Inferior parietal cortex (tissue), 1 donor: ENCODE results near the gene IFT81.
"Not testable (repeated sequence)": the region's sequence is repeated elsewhere in the genome, so short reads cannot be mapped to it uniquely, and the experiment has no call there.

Source experiments
- DNase-seq: peaks from one replicate; pipeline ENCODE4 v3.0.0-alpha.2; 2016; ENCODE audit errors: extremely low spot score

IFT81 gene

GRCh38 chr12:110244372-110244771, 120.2 kb downstream of the IFT81 start:
- no peak for DNase-seq

GRCh38 chr12:110244829-110245228, 120.7 kb downstream of the IFT81 start:
- no peak for DNase-seq

- DNase-seq, result no peak
These were observed 121.2 kb downstream of the IFT81 start for GRCh38 chr12:110245369-110245772.

- no peak for DNase-seq
These were observed 122.6 kb downstream of the IFT81 start for GRCh38 chr12:110246636-110247339.

- no peak for DNase-seq
These were observed 123.4 kb downstream of the IFT81 start for GRCh38 chr12:110247340-110248095.

GRCh38 chr12:110248096-110248447, 123.9 kb downstream of the IFT81 start:
- DNase-seq, result no peak

GRCh38 chr12:110249105-110249504, 124.9 kb downstream of the IFT81 start:
- DNase-seq, result no peak

GRCh38 chr12:110249716-110250225, 125.6 kb downstream of the IFT81 start:
- DNase-seq, result no peak

GRCh38 chr12:110251381-110251780, 127.2 kb downstream of the IFT81 start:
- DNase-seq, result no peak

- DNase-seq, result no peak
These were observed 128.6 kb downstream of the IFT81 start for GRCh38 chr12:110252716-110253115.

GRCh38 chr12:110253176-110253575, 129.0 kb downstream of the IFT81 start:
- DNase-seq, result no peak

GRCh38 chr12:110254971-110255540, 130.9 kb downstream of the IFT81 start:
- DNase-seq, result no peak

- DNase-seq, result not testable (repeated sequence)
These were observed 131.8 kb downstream of the IFT81 start for GRCh38 chr12:110255890-110256456.

GRCh38 chr12:110256780-110257431, 132.7 kb downstream of the IFT81 start:
- no peak for DNase-seq

GRCh38 chr12:110258466-110258865, 134.3 kb downstream of the IFT81 start:
- no peak for DNase-seq

GRCh38 chr12:110262442-110263388, 138.6 kb downstream of the IFT81 start:
- DNase-seq, result no peak

- DNase-seq, result no peak
These were observed 142.3 kb downstream of the IFT81 start for GRCh38 chr12:110266381-110266960.

- no peak for DNase-seq
These were observed 142.9 kb downstream of the IFT81 start for GRCh38 chr12:110266980-110267620.
